Esophagus muscularis mucosa (tissue), 4 donors: ENCODE data around the gene DIP2A. TPM values are rescaled to one million over a fixed set of nuclear protein-coding genes. Genes with fewer than 3 reads are reported as not detected.

Experiments
- DNase-seq: peaks from one replicate; pipeline ENCODE4 v3.0.0-alpha.2; 2017; ENCODE audit errors: extremely low spot score
- H3K27ac ChIP-seq, 4 donors: fragments of 200-600 bp; sonication (generic); replicated peaks in 1 of 4; 1 replicate in 3 of 4; 2 replicates in 1 of 4; pipeline ENCODE4 v1.5.1; 2016 to 2019; ENCODE audit warnings: mild to moderate bottlenecking in 1 of 4
- H3K27me3 ChIP-seq, 4 donors: fragments of 200-600 bp; sonication (generic); one replicate each; pipeline versions ENCODE4 v1.5.1 to v1.6.0; 2016 to 2019
- H3K36me3 ChIP-seq, 4 donors: fragments of 200-600 bp; sonication (generic); one replicate each; pipeline ENCODE4 v1.5.1; 2016 to 2019
- H3K4me1 ChIP-seq, 4 donors: fragments of 200-600 bp; sonication (generic); one replicate each; pipeline ENCODE4 v1.5.1; 2016 to 2019
- H3K4me3 ChIP-seq, 4 donors: fragments of 200-600 bp; sonication (generic); 1 replicate in 2 of 4; 2 replicates in 2 of 4; pipeline ENCODE4 v1.5.1; 2016 to 2019; ENCODE audit warnings: mild to moderate bottlenecking in 4 of 4, moderate library complexity in 1 of 4
- H3K9me3 ChIP-seq, 4 donors: fragments of 200-600 bp; sonication (generic); 1 replicate in 3 of 4; 2 replicates in 1 of 4; pipeline ENCODE4 v1.5.1; 2016 to 2019
- EP300 ChIP-seq: sonication (generic); formaldehyde crosslinking; IDR thresholded peaks from one replicate; pipeline ENCODE4 v1.6.1; 2017; ENCODE audit warnings: antibody characterized with exemption
- POLR2A ChIP-seq: fragments of 450-650 bp; IDR thresholded peaks from one replicate; pipeline ENCODE4 v1.6.1; 2017; ENCODE audit warnings: antibody characterized with exemption, moderate library complexity, mild to moderate bottlenecking, low read depth
- POLR2AphosphoS5 ChIP-seq, 2 donors: sonication (generic); formaldehyde crosslinking; IDR thresholded peaks; one replicate each; pipeline ENCODE4 v1.6.1; 2017; ENCODE audit warnings: antibody characterized with exemption in 2 of 2
- WGBS: methylation state at CpG from one replicate; pipeline ENCODE4 v1.1.5; 2018; 5-methylcytosine and 5-hydroxymethylcytosine counted together
- intact Hi-C: fragments of 100-400 bp; cut with DNase I; formaldehyde crosslinking; loops from one replicate; pipeline ENCODE4 v1.15.1; 2023
- total RNA-seq, 4 donors: library from RNA; depleted of rRNA; stranded (reverse); fragments of >200 nt; gene quantifications; one replicate each; pipeline versions ENCODE4 v1.1.0 to v1.2.1, GENCODE V29; 2016
- TF ChIP-seq, protein P1 (sequence below), 3 experiments: fragments of 200-600 bp in 2 of 3; fragments of 450-650 bp in 1 of 3; sonication (generic) in 2 of 3; IDR thresholded peaks; one replicate each; pipeline ENCODE4 v1.5.1; 2017 to 2019; ENCODE audit warnings: antibody characterized with exemption in 3 of 3, mild to moderate bottlenecking in 2 of 3, moderate library complexity in 1 of 3

The DIP2A gene
- total RNA-seq, 4 donors from 2014 or later, result 19.2 to 33.4 (median 28.7) TPM

DNA sequence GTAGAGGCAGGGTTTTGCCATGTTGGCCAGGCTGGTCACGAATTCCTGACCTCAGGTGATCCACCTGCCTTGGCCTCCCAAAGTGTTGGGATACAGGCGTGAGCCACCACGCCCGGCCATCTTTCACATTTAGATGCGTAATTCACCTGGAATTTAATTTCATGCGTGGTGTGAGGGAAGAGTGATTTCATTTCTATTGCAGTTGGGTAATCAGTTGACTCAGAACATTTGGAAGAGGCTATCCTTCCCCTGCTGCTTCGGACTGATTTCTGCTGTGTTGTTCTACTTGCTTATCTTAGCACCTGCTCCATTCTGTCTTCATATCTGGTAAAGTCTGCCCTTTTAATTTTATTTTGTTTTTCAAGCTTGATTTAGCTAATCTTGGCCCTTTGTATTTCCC is 19.1 kb downstream of the DIP2A start:
- H3K9me3 ChIP-seq, result no peaks in the 10 kb centered on the region
- H3K27ac ChIP-seq, result no peak overlapping the region
- no peak overlapping the region for H3K4me3 ChIP-seq
- H3K4me1 ChIP-seq, result peaks cover 5 to 10% (median 7%) of the 10 kb centered on the region in 4 donors
- intact Hi-C loops, result no loop called here
- peaks cover 0 to 26% (median 5%) of the 10 kb centered on the region in 4 donors for H3K36me3 ChIP-seq
- WGBS, result 88% methylated on average over 7 of the region's 7 CpGs
- TF ChIP-seq, protein P1, sequence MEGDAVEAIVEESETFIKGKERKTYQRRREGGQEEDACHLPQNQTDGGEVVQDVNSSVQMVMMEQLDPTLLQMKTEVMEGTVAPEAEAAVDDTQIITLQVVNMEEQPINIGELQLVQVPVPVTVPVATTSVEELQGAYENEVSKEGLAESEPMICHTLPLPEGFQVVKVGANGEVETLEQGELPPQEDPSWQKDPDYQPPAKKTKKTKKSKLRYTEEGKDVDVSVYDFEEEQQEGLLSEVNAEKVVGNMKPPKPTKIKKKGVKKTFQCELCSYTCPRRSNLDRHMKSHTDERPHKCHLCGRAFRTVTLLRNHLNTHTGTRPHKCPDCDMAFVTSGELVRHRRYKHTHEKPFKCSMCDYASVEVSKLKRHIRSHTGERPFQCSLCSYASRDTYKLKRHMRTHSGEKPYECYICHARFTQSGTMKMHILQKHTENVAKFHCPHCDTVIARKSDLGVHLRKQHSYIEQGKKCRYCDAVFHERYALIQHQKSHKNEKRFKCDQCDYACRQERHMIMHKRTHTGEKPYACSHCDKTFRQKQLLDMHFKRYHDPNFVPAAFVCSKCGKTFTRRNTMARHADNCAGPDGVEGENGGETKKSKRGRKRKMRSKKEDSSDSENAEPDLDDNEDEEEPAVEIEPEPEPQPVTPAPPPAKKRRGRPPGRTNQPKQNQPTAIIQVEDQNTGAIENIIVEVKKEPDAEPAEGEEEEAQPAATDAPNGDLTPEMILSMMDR (IDR thresholded peaks at IDR 0.05), result no peak
- no peak for TF ChIP-seq POLR2AphosphoS5 (IDR thresholded peaks at IDR 0.05)
- TF ChIP-seq POLR2A, result no peak
- no peak for TF ChIP-seq EP300
- no peak for DNase-seq
- no peaks in the 10 kb centered on the region for H3K27me3 ChIP-seq

GRCh38 chr21:46478910-46479309 is 20.2 kb downstream of the DIP2A start:
- no peak for DNase-seq
- Histone ChIP-seq H3K27ac (no peak overlapping the region), H3K4me3 (no peak overlapping the region), H3K4me1 (peaks cover 4 to 19% (median 12%) of the 10 kb centered on the region in 4 donors), H3K9me3 (no peaks in the 10 kb centered on the region), H3K27me3 (no peaks in the 10 kb centered on the region), H3K36me3 (peaks cover 0 to 26% (median 5%) of the 10 kb centered on the region in 4 donors)
- intact Hi-C loops, result no loop called here
- TF ChIP-seq POLR2A (no peak), EP300 (no peak), POLR2AphosphoS5 (IDR thresholded peaks at IDR 0.05) (no peak)
- TF ChIP-seq, protein P1 (IDR thresholded peaks at IDR 0.05), result no peak
- WGBS, result 38% methylated on average over 2 of the region's 2 CpGs

- WGBS, result 86% methylated on average over 5 of the region's 5 CpGs
- Histone ChIP-seq H3K4me3 (no peak overlapping the region), H3K36me3 (peaks cover 0 to 29% (median 5%) of the 10 kb centered on the region in 4 donors), H3K4me1 (peaks cover 4 to 20% (median 12%) of the 10 kb centered on the region in 4 donors), H3K27ac (no peak overlapping the region), H3K27me3 (no peaks in the 10 kb centered on the region), H3K9me3 (no peaks in the 10 kb centered on the region)
- TF ChIP-seq EP300, result no peak
- TF ChIP-seq, protein P1 (IDR thresholded peaks at IDR 0.05), result no peak
- TF ChIP-seq POLR2A, result no peak
- no peak for TF ChIP-seq POLR2AphosphoS5 (IDR thresholded peaks at IDR 0.05)
- no peak for DNase-seq
- intact Hi-C loops, result no loop called here
Measured at GRCh38 chr21:46480466-46480865, 21.8 kb downstream of the DIP2A start.

GRCh38 chr21:46482225-46482845 is 23.6 kb downstream of the DIP2A start:
- Histone ChIP-seq H3K4me3 (no peak overlapping the region), H3K27ac (no peak overlapping the region), H3K27me3 (no peaks in the 10 kb centered on the region), H3K36me3 (peaks cover 7 to 44% (median 15%) of the 10 kb centered on the region in 4 donors), H3K9me3 (no peaks in the 10 kb centered on the region), H3K4me1 (peaks cover 4 to 20% (median 12%) of the 10 kb centered on the region in 4 donors)
- no peak for DNase-seq
- intact Hi-C loops, result no loop called here
- TF ChIP-seq POLR2A (no peak), POLR2AphosphoS5 (IDR thresholded peaks at IDR 0.05) (no peak), EP300 (no peak)
- TF ChIP-seq, protein P1 (IDR thresholded peaks at IDR 0.05), result no peak
- 81% methylated on average over 6 of the region's 6 CpGs for WGBS

GRCh38 chr21:46482846-46483231 is 24.1 kb downstream of the DIP2A start:
- WGBS, result 84% methylated on average over 2 of the region's 2 CpGs
- TF ChIP-seq POLR2AphosphoS5 (IDR thresholded peaks at IDR 0.05) (no peak), EP300 (no peak), POLR2A (no peak)
- no peaks in the 10 kb centered on the region for H3K27me3 ChIP-seq
- H3K9me3 ChIP-seq, result no peaks in the 10 kb centered on the region
- no peak overlapping the region for H3K27ac ChIP-seq
- H3K36me3 ChIP-seq, result peaks cover 7 to 44% (median 15%) of the 10 kb centered on the region in 4 donors
- intact Hi-C loops, result no loop called here
- no peak overlapping the region for H3K4me3 ChIP-seq
- no peak for DNase-seq
- H3K4me1 ChIP-seq, result peaks cover 4 to 20% (median 12%) of the 10 kb centered on the region in 4 donors
